Mucosa of stomach (tissue), 1 donor: ENCODE results near the gene RSAD1.
"Not testable (repeated sequence)": the region's sequence is repeated elsewhere in the genome, so short reads cannot be mapped to it uniquely, and the experiment has no call there.

Experiments used
- H3K27me3 ChIP-seq: one replicate; pipeline ENCODE4 v1.7.0; 2013; ENCODE audit warnings: mild to moderate bottlenecking, low read length; ENCODE audit not compliant: control insufficient read depth, insufficient read depth
- H3K36me3 ChIP-seq: one replicate; pipeline ENCODE4 v1.7.0; 2013; ENCODE audit warnings: low read length; ENCODE audit not compliant: control insufficient read depth, insufficient read depth
- H3K4me1 ChIP-seq: one replicate; pipeline ENCODE4 v1.7.0; 2013; ENCODE audit warnings: mild to moderate bottlenecking, low read length; ENCODE audit not compliant: control insufficient read depth, insufficient read depth
- H3K4me3 ChIP-seq: one replicate; pipeline ENCODE4 v1.7.0; 2013; ENCODE audit warnings: low read length
- H3K9ac ChIP-seq: one replicate; pipeline ENCODE4 v1.7.0; 2013; ENCODE audit warnings: mild to moderate bottlenecking, low read length, moderate library complexity
- H3K9me3 ChIP-seq: one replicate; pipeline ENCODE4 v1.7.0; 2013; ENCODE audit warnings: mild to moderate bottlenecking, low read length, moderate library complexity; ENCODE audit not compliant: control insufficient read depth
- donor health status: Pancreatic carcinoma.

Gene RSAD1

GRCh38 chr17:50469671-50470305 lies 8.9 kb upstream of the RSAD1 start:
- Histone ChIP-seq H3K4me3 (no peak overlapping the region), H3K27me3 (peaks cover 13% of the 10 kb centered on the region), H3K4me1 (peaks cover 36% of the 10 kb centered on the region), H3K9me3 (no peaks in the 10 kb centered on the region), H3K36me3 (no peaks in the 10 kb centered on the region), H3K9ac (no peak overlapping the region)

DNA sequence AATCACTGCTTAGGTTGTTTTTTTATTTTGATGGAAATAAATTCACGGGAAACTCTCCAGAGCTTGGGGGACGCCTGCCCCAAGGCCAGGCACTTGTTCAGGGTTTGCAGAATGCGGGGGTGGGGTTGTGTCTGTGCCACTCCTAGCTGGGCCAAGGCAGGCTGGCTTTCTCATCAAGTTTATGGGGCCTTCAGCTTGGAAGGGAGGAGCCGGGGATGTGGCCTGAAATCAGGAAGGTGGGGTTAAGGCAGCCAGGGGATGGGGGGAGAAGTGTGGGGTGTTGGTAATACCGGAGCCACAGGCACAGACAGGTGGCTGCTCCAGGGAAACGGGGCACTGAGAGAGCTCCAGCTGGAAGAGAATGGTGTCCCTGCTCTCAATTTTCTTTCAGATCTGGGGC lies 8.2 kb upstream of the RSAD1 start:
- no peaks in the 10 kb centered on the region for H3K36me3 ChIP-seq
- H3K27me3 ChIP-seq = peaks cover 13% of the 10 kb centered on the region
- no peaks in the 10 kb centered on the region for H3K9me3 ChIP-seq
- no peak overlapping the region for H3K9ac ChIP-seq
- H3K4me3 ChIP-seq = no peak overlapping the region
- peaks cover 34% of the 10 kb centered on the region for H3K4me1 ChIP-seq

GRCh38 chr17:50471009-50471905 lies 7.4 kb upstream of the RSAD1 start:
- Histone ChIP-seq H3K36me3 (no peaks in the 10 kb centered on the region), H3K4me1 (peaks cover 29% of the 10 kb centered on the region), H3K27me3 (peaks cover 13% of the 10 kb centered on the region), H3K9me3 (no peaks in the 10 kb centered on the region), H3K4me3 (no peak overlapping the region), H3K9ac (no peak overlapping the region)

DNA sequence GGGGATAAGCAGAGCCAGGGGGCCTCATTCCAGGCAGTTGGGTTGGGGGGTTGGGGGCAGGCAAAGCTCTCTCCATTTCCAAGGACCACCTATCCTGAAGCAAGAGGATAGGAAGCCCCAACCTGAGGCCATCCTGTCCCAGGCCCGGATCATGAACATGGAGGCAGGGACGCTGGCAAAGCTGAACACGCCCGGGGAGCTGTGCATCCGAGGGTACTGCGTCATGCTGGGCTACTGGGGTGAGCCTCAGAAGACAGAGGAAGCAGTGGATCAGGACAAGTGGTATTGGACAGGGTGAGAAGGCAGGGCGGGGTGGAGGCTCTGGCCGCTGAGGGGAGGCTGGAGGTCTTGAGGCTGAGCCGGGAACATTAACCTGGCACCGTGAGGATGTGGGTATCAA lies 6.4 kb upstream of the RSAD1 start:
- Histone ChIP-seq H3K36me3 (no peaks in the 10 kb centered on the region), H3K27me3 (peaks cover 13% of the 10 kb centered on the region), H3K9ac (no peak overlapping the region), H3K4me1 (peaks cover 27% of the 10 kb centered on the region), H3K4me3 (no peak overlapping the region), H3K9me3 (no peaks in the 10 kb centered on the region)

- H3K4me1 ChIP-seq = peaks cover 22% of the 10 kb centered on the region
- not testable (repeated sequence) for H3K27me3 ChIP-seq
Measured at GRCh38 chr17:50472761-50473161, 5.9 kb upstream of the RSAD1 start.

DNA sequence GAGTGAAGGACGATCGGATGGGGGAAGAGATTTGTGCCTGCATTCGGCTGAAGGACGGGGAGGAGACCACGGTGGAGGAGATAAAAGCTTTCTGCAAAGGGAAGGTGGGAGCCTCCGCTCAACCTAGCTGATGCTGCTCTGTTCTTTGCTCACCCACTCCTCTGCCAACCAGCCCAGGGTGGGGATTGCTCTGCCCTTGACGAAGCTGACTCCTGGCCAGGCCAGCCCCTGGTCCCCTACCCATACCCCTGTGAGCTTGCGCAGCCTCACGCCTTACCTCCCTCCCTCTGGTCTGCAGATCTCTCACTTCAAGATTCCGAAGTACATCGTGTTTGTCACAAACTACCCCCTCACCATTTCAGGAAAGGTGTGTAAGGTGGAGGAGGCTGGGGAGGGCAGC lies 4.8 kb upstream of the RSAD1 start:
- no peaks in the 10 kb centered on the region for H3K9me3 ChIP-seq
- H3K9ac ChIP-seq = no peak overlapping the region
- no peaks in the 10 kb centered on the region for H3K36me3 ChIP-seq
- no peaks in the 10 kb centered on the region for H3K27me3 ChIP-seq
- no peak overlapping the region for H3K4me3 ChIP-seq
- peaks cover 26% of the 10 kb centered on the region for H3K4me1 ChIP-seq

More at GRCh38 chr17:50472761-50473161, 5.9 kb upstream of the RSAD1 start:
- H3K36me3 ChIP-seq, H3K4me3 ChIP-seq, H3K9ac ChIP-seq, H3K9me3 ChIP-seq: not testable (repeated sequence)

DNA sequence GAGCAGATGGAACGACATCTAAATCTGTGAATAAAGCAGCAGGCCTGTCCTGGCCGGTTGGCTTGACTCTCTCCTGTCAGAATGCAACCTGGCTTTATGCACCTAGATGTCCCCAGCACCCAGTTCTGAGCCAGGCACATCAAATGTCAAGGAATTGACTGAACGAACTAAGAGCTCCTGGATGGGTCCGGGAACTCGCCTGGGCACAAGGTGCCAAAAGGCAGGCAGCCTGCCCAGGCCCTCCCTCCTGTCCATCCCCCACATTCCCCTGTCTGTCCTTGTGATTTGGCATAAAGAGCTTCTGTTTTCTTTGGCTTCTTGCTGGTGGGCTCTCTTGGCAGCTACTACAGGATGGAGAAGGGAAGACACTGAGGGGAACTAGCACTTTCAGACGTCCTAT lies 4.1 kb upstream of the RSAD1 start:
- no peaks in the 10 kb centered on the region for H3K27me3 ChIP-seq
- H3K9me3 ChIP-seq = no peaks in the 10 kb centered on the region
- H3K36me3 ChIP-seq = no peaks in the 10 kb centered on the region
- peaks cover 27% of the 10 kb centered on the region for H3K4me1 ChIP-seq
- no peak overlapping the region for H3K4me3 ChIP-seq
- H3K9ac ChIP-seq = no peak overlapping the region

DNA sequence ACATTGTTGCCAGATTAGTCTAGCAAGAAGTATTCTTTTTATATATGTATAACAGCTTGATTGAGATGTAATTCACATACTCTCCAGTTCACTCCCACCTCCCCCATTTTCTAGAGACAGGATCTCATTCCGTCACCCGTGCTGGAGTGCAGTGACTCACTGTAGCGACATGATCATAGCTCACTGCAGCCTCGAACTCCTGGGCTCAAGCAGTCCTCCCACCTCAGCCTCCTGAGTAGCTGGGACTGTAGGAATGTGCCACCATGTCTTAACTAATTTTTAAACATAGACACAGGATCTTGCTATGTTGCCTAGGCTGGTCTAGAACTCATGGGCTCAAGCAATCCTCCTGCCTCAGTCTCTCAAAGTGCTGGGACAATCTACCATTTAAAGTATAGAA lies 3.3 kb upstream of the RSAD1 start:
- no peaks in the 10 kb centered on the region for H3K27me3 ChIP-seq
- no peaks in the 10 kb centered on the region for H3K9me3 ChIP-seq
- H3K9ac ChIP-seq = no peak overlapping the region
- H3K36me3 ChIP-seq = no peaks in the 10 kb centered on the region
- no peak overlapping the region for H3K4me3 ChIP-seq
- H3K4me1 ChIP-seq = peaks cover 33% of the 10 kb centered on the region

- H3K27me3 ChIP-seq, H3K9me3 ChIP-seq, H3K4me3 ChIP-seq, H3K36me3 ChIP-seq: not testable (repeated sequence)
- H3K4me1 ChIP-seq = peaks cover 33% of the 10 kb centered on the region
- H3K9ac ChIP-seq = peak overlapping the region; percentile 44
Measured at GRCh38 chr17:50475775-50476544, 2.7 kb upstream of the RSAD1 start.

GRCh38 chr17:50476545-50477315 lies 1.9 kb upstream of the RSAD1 start:
- Histone ChIP-seq H3K27me3 (no peaks in the 10 kb centered on the region), H3K9ac (peak overlapping the region; percentile 44)

GRCh38 chr17:50477976-50478375 lies 684 bp upstream of the RSAD1 start:
- peaks cover 41% of the 10 kb centered on the region for H3K4me1 ChIP-seq
- H3K4me3 ChIP-seq = no peak overlapping the region
- no peaks in the 10 kb centered on the region for H3K36me3 ChIP-seq

More at GRCh38 chr17:50476545-50477315, 1.9 kb upstream of the RSAD1 start:
- peaks cover 33% of the 10 kb centered on the region for H3K4me1 ChIP-seq
- H3K36me3 ChIP-seq = no peaks in the 10 kb centered on the region
- H3K4me3 ChIP-seq = no peak overlapping the region
- no peaks in the 10 kb centered on the region for H3K9me3 ChIP-seq

More at GRCh38 chr17:50477976-50478375, 684 bp upstream of the RSAD1 start:
- Histone ChIP-seq H3K27me3 (no peaks in the 10 kb centered on the region), H3K9ac (peak overlapping the region; percentile 66), H3K9me3 (no peaks in the 10 kb centered on the region)
